GM12801 (cell line): ENCODE measurements around the gene TOX2.

Experiments
- CTCF ChIP-seq: IDR thresholded peaks from one replicate; pipeline ENCODE4 v1.5.1; 2011; ENCODE audit warnings: control low read depth; ENCODE audit not compliant: insufficient read length; ENCODE audit errors: extremely low read depth

TOX2 gene

GRCh38 chr20:44084439-44084838 lies 169.8 kb downstream of the TOX2 start:
- no peak for TF ChIP-seq CTCF

GRCh38 chr20:44084891-44085290 lies 170.2 kb downstream of the TOX2 start:
- no peak for TF ChIP-seq CTCF

GRCh38 chr20:44085616-44086434 lies 171.2 kb downstream of the TOX2 start:
- TF ChIP-seq CTCF = no peak

- TF ChIP-seq CTCF = no peak
Observed at GRCh38 chr20:44087051-44087856, 172.6 kb downstream of the TOX2 start.

GRCh38 chr20:44087857-44088120 lies 173.1 kb downstream of the TOX2 start:
- TF ChIP-seq CTCF = no peak

GRCh38 chr20:44089987-44090674 lies 175.5 kb downstream of the TOX2 start:
- TF ChIP-seq CTCF = no peak

- TF ChIP-seq CTCF = no peak
Observed at GRCh38 chr20:44091026-44091425, 176.4 kb downstream of the TOX2 start.
